HG03045 (cell line): ENCODE results near the gene DCTPP1.
A peak's percentile ranks its signal among the peaks of the same experiment; 100 is the strongest.
"Not testable (repeated sequence)": the region's sequence is repeated elsewhere in the genome, so short reads cannot be mapped to it uniquely, and the experiment has no call there.

ENCODE experiments used
- ATAC-seq: cut with Tn5 transposase; IDR thresholded peaks from one replicate; pipeline ENCODE4 v1.9.1; 2021; ENCODE audit warnings: mild to moderate bottlenecking, moderate library complexity; ENCODE audit not compliant: unreplicated experiment

The DCTPP1 gene

DNA sequence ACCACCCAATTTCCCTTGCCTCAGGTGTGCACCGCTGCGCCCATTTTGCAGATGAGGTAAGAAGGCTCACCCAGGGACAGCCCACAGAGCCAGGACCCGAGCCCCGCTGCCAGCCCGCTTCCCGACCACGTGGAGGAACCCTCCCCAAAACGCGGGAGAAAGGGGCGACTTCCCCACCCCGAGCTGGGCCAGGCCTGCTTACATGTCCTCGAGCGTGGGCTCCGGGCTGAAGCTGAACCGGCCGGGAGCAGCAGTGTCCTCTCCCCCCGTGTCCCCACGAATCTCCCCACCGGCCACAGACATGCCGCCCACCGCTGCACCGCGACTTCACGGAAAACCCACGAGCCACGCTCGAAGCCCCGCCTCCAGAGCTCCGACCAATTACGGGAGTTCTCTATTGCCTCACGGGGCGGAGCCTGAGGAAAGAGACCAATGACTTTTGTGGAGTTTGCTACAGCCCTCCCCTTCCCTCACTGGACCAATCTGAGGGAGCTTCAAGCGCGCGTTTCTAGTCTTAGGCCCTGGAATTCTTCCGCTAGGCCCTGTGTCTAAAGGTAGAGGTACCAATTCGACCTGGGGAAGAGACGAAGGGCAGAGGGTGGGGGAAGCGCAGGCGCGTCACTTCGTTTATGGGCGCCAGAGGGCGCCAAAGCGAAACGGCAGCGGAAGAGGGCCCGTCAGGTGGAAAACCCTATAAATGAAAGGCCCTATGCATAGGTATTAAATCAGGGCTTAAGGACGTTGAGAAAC is at the start of gene DCTPP1:
Gene DCTPP1, minus strand, starts transcription at position 353 of the 750 bp plus-strand sequence. Its CDS starts 50 bp downstream, at position 303.
- peak; percentile 95 for ATAC-seq

DNA sequence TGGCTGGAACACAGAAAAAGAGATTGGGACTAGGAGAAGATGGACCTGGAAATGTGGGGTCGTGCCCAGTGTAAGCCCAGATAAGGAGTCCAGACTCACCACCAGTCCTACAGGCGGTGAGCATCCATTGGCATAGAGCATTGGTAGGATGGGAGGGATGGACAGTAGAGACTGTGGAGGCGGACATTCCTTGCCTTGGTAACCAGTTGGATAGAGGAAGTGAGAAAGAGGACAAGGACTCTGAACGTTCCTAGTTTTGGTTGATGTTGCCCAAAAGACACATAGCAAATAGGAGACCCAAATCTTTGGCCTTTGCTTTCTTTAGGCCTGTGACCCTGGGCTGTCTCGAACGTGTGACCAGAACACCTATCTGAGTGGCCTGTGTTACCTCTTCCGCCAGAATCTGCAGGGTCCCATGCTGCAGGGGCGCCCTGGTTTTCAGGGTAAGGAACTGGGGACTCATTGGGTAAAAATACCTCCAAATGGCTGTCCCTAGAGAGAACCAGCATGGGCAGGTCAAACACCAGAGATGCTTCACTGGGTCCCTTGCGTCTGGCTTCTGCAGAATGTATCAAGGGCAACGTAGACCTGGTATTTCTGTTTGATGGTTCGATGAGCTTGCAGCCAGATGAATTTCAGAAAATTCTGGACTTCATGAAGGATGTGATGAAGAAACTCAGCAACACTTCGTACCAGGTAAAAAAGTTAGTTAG is 49.1 kb upstream of the DCTPP1 start:
- no peak for ATAC-seq

DNA sequence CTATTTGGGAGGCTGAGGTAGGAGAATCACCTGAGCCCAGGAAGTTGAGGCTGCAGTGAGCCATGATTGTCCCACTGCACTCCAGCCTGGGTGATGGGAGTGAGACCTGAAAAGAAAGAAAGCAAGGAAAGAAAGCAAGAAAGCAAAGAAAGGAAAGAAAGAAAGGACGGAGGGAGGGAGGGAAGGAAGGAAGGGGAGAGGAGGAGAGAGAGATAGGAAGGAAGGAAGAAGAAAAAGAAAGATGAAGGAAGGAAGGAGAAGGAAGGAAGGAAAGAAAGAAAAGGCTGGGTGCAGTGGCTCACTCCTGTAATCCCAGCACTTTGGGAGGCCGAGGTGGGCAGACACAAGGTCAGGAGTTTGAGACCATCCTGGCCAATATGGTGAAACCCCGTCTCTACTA is 47.9 kb upstream of the DCTPP1 start:
- ATAC-seq, result not testable (repeated sequence)

DNA sequence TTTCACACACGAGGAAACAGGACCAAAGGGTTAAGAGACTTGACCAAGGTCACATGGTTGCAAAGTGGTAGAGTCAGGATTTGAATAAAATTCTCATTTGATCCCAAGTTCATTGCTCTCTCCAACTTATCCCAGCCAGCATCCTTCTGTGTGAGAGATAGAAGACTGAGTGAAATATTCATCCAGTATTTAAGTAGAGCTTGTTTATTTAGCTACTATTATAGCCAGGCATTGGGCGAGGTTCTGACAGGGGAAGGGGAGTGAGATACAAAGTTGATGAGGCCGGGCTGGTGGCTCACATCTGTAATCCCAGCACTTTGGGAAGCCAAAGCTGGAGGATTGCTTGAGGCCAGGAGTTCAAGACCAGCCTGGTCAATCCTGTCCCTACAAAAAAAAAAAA is 47.2 kb upstream of the DCTPP1 start:
- ATAC-seq, result no peak

DNA sequence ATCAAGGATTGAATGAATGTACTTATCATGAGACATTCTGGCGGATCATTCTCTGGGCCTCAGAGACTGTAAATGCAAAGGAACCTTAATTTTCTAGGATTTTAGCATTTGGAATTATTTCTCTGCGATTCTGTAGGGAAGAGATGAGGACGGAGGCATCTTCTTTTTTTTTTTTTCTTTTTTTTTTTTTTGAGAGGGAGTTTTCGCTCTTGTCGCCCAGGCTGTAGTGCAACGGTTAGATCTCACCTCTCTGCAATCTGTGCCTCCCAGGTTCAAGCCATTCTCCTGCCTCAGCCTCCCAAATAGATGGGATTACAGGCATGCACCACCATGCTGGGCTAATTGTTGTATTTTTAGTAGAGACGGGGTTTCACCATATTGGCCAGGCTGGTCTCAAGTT is 44.9 kb upstream of the DCTPP1 start:
- no peak for ATAC-seq

DNA sequence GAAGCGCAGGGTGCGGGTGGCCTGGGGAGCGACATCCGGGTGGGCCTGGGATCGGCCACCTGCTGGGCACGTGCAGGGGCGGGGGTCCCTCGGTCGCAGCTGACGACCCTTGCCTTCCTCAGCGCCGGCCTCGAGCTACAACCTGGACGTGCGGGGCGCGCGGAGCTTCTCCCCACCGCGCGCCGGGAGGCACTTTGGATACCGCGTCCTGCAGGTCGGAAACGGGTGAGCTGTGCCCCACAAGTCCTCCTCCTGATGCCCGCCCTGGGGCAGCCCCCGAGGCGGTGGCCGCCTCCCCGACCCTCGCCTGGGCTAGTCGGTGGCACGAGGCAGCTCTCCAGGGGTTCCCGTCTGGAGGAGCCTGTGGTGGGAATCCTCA is 44.2 kb upstream of the DCTPP1 start:
- no peak for ATAC-seq

DNA sequence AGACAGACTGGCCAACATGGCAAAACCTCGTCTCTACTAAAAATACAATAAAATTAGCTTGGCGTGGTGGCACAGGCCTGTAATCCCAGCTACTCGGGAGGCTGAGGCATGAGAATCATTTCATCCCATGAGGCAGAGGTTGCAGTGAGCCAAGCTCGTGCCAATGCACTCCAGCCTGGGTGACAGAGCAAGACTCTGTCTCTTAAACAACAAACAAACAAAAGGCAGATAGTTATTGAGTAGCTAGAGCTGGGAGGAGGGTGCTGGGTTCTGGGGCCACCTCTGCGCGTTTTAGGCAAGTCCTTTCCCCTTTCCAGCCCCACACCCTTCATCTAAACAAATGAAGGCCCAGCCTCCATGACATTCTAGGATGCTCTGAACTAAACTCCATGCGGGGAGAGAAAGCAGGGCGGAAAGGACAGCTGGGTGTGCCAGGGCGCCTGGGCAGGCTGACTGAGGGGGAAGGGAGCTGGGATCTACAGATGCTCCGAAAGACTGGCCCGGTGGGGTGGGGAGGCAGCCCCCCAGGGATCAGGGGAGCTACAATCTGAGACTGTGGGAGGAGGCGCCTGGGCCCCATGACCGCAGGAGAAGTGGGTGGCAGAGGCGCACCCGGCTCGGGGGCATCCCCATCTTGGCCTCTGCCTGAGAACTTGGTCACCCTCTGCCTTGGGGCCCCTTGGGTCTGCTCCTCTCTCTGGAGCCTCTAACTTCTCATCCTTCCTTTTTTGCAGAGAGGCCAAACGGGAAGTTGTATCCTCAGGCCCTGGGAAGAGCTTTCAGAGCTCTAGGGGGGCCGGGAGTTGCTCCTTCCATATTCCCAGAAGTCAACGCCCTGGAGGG is 43.6 kb upstream of the DCTPP1 start:
- ATAC-seq, result no peak

DNA sequence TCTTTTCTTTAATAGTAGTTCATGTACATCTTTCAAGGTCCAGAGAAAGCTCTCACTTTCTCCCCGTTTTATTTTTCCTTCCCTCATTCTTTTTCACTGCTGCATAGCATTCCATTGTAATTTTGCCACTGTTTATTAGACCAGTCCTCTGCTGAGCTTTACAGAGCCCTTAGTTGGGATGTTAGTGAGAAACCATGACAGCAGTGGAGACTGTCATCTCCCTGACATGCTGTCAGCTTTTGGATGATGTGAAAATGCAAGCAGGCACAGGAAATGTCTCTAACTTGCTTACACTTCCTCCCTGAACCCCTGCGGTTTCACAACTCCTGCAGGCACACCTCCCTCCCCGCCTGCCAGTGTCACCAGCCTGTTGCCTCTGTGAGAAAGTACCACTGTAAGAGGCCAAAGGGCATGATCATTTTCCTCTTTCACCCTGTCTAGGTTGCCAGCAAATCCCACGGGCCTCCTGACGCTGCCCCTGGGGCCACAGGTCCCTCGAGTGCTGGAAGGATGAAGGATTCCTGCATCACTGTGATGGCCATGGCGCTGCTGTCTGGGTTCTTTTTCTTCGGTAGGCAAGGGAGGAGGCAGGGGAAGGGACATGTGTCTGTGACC is 42.6 kb upstream of the DCTPP1 start, which contains the start of gene ITGAL:
Gene ITGAL, plus strand, starts transcription at position 415 of the 615 bp plus-strand sequence. Its CDS starts 96 bp downstream, at position 511.
- ATAC-seq, result peak; percentile 36

DNA sequence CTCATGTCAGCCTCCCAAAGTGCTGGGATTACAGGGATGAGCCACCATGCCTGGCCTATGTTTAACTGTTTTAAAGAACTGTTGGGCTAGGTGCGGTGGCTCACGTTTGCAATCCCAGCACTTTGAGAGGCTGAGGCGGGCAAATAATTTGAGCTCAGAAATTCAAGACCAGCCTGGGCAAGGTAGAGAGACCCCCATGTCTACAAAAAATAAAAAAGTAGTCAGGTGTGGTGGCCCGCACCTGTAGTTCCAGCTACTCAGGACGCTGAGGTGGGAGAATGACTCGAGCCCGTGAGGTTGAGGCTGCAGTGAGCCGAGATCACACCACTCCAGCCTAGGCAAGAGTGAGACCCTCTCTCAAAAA is 40.8 kb upstream of the DCTPP1 start:
- ATAC-seq, result peak; percentile 5

DNA sequence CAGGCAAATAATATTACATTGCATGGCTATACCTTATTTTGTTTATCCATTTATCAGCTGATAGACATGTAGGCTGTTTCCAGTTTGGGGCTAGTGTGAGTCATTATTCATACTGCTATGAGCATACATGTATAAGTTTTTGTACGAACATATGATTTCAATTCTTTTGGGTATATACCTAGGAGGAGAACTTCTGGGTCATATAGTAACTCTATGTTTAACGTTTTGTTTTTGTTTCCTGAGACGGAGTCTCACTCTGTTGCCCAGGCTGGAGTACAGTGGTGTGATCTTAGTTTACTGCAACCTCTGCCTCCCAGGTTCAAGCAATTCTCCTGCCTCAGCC is 40.3 kb upstream of the DCTPP1 start:
- no peak for ATAC-seq

DNA sequence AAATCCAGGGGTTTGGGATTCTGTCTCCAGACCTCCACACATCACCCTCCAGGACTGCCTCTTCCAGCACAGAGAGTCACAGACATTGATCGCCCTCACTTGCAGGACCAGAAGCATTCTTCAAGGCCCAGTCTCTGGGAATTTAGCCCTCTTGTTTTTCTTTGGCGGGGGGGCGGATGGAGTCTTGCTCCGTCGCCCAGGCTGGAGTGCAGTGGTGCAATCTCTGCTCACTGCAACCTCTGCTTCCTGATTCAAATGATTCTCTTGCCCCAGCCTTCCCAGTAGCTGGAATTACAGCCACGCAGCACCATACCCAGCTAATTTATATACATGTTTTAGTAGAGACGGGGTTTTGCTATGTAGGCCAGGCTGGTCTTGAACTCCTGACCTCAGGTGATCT is 34.2 kb upstream of the DCTPP1 start:
- ATAC-seq, result no peak

DNA sequence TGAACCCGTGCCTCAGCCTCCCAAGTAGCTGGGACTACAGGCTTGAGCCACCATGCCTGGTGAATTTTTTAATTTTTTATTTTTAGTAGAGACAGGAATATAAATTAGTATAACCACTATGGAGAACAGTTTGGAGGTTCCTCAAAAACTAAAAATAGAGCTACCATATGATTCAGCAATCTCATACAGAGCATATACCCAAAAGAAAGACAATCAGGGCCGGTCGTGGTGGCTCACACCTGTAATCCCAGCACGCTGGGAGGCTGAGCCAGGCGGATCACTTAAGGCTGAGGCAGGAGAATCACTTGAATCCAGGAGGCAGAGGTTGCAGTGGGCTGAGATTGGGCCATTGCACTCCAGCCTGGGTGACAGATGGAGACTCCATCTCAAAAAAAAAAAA is 31.6 kb upstream of the DCTPP1 start:
- ATAC-seq, result not testable (repeated sequence)

DNA sequence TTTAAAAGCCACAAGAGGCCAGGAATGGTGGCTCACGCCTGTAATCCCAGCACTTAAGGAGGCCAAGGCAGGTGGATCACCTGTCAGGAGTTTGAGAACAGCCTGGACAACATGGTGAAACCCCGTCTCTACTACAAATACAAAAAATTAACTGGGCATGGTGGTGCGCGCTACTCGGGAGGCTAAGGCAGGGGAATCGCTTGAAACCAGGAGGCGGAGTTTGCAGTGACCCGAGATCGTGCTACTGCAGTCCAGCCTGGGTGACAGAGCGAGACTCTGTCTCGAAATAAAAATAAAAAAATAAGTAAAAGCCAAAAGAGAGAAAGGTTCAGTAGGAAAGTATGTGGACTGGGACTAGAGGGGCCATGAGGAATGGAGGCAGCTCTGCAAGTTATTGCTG is 29.6 kb upstream of the DCTPP1 start:
- ATAC-seq, result no peak

DNA sequence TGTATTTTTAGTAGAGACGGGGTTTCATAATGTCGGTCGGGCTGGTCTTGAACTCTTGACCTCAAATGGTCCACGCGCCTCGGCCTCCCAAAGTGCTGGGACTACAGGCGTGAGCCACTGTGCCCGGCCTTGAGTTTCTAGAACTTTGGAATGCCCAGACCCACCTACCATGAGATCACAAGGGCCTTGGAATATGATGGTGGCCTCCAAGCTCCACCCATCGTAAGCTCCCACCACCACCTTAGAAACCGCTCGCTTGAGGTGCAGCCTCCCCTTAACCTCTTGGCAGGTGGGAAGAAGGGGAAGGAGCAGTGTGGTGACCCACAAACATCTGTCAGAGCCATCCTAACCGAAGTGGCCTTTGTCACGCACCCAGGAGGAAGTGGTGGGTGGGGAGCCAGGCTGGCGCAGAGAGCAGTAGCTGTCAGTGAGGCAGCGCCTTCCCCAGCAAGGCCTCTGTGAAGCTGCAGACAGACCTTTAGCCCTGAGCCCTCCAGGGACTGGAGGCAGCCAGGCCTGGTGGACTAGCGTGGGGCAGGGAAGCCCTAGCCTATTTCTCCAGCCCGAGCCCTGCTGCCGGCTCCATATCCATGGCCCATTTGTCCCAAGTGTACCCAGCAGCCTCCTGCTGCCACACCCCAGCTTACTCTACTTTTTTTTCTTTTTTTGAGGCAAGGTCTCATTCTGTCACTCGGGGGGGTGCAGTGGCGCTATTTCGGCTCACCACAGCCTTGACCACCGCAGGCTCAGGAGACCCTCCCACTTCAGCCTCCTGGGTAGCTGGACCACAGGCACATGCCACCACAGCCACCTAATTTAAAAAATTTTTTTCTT is 28.9 kb upstream of the DCTPP1 start:
- ATAC-seq, result peak; percentile 77

DNA sequence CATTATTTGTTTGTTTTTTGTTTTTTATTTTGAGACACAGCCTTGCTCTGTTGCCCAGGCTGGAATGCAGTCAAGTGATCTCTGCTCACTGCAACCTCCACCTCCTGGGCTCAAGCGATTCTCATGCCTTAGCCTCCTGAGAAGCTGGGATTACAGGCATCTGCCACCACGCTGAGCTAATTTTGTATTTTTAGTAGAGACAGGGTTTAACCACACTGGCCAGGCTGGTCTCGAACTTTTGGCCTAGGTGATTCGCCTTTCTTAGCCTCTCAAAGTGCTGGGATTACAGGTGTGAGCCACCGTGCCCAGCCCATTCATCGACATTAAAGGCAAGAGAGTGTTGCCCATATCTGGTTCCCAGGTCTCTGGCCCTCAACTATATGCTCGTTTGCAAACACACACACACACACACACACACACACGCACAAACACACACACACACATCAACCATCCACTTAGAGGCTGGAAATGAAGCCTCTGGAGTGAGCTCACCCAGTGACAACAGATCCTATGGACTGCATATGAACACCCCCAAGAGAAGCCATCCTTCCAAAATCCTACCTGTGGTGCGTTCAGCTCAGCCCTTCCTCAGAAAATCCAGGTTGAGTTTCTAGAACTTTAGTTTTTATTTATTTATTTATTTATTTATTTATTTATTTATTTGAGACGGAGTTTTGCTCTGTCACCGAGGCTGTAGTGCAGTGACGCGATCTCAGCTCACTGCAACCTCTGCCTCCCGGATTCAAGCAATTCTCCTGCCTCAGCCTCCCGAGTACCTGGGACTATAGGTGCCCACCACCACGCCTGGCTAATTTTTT is 28.1 kb upstream of the DCTPP1 start:
- no peak for ATAC-seq

DNA sequence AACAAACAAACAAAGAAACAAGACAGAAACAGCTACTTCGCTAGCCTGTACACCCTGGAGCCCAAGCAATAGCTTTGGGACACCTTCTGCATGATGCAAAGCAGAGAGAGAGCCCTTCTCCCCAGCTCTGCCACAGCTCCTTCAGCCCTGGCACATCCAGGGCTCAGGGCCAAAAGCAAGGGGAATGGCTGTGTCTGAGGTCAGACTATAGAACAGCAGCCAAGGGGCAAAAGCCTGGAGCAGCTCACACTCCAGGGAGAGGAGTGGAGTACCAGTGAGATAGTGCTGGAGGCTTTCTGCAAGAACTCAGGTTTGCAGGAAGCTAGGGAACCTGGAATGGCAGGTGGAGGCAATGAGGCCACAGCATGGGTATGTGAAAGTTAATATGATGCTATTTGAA is 27.4 kb upstream of the DCTPP1 start:
- ATAC-seq, result no peak

DNA sequence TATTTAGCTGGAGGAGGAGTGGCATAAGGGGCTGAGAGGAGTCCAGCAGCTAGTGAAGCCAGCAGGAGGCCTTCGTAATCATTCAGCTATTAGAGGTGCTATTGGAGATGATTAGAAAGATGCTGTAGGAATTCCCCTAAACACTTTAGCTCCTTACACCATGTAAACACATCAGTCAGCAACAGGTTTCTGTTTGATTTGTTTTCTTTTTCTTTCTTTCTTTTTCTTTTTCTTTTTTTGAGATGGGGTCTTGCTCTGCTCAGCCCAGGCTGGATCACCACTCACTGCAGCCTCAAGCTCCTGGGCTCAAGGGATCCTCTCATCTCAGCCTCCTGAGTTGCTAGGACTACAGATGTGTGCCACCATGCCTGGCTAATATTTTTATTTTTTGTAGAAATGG is 26.5 kb upstream of the DCTPP1 start:
- no peak for ATAC-seq

DNA sequence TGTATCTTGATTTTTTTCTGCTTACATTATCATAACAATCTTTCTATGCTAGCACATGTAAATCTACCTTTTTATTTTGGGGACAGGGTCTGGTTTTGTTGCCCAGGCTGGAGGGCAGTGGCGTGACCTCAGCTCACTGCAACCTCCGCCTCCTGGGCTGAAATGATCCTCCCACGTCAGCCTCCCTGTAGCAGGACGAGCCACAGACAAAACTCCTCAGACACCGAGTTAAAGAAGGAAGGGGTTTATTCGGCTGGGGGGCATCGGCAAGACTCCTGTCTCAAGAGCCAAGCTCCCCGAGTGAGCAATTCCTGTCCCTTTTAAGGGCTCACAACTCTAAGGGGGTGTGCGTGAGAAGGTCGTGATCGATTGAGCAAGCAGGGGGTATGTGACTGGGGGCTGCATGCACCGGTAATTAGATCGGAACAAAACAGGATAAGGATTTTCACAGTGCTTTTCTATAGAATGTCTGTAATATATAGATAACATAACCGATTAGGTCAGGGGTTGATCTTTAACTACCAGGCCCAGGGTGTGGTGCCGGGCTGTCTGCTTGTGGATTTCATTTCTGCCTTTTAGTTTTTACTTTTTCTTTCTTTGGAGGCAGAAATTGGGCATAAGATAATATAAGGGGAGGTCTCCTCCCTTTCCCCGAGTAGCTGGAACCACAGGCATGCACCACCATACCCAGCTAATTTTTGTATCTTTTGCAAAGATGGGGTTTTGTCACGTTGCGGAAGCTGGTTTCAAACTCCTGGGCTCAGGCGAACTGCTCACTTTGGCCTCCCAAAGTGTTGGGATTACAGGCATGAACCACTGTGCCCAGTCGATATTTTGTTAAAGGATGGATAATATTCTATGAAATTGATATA is 23.1 kb upstream of the DCTPP1 start:
- ATAC-seq, result not testable (repeated sequence)

DNA sequence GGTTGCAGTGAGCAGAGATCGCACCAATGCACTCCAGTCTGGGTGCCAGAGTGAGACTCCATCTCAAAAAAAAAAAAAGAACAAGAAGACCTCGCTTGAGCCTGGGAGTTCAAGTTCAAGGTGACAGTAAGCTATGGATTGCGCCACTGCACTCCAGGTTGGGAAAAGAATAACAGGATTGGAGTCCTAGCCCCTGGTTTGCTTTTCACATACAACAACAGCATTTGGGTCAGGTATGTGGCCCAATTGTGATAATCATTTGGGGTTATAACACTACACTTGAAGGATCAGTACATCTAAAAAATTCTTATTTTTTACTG is 19.2 kb upstream of the DCTPP1 start:
- no peak for ATAC-seq
